UCSD-AML1 (cell line): ENCODE data around the gene PHIP.

Experiments used
- DNase-seq: peaks from one replicate; lab custom pipeline; 2025; ENCODE audit not compliant: unreplicated experiment; lab: John Stamatoyannopoulos, UW

PHIP gene

GRCh38 chr6:79011940-79012339, 66.1 kb downstream of the PHIP start:
- no peak for DNase-seq

DNA sequence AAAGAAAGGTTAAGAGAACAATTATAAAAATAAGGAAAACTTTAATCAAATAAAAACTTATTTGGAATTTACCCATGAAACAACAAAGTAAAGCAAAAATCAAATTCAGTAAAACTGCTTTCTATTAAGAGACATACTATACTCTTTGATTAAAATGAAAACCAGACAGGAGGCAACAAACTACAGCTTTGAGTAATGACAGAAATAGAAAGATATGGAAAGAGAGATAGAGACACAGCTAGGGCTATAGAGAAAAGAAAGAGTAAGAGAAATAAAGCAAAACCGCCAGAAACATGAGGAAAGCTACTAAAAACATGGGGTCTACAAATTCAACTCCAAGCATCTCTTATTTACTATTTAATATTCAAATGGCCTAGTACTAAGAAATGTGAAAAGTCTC, 67.6 kb downstream of the PHIP start:
- DNase-seq = no peak

GRCh38 chr6:79009819-79010218, 68.2 kb downstream of the PHIP start:
- no peak for DNase-seq

DNA sequence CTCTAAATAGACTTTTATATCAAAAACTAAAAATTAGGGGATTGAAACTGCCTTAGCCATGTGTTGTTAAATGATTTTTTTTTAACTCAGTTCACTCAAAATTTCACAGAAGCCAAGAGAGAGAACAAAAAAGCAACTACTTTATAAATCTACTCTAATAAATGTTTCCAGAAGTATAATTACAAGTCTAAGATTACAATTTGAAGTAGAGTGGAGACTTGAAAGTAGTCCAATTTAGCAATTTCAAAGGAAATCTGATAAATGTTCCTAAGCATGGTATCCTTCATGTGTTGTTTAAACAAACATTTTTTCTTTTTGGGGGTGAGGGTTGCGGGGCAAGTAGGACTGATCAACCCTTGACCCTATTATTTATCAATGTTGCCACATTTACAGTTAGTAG, 72.6 kb downstream of the PHIP start:
- DNase-seq = no peak

DNA sequence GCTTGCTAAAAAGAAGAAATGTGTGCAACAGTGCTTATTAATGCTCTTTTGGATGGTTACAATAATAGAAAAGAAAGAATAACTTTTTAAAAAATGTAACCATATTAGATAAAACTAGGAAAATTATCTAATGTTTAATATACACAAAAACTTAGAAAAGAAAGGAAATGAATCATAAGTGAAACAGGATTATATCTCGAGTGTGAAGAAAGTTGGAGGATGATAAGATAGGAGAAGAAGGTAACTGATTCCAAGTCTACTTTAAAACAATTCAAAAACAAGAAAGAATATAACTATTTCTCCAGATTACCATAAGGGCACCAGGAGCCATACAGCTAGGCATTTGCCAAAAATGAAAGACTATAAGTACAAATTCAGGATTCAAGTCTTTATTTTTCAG, 73.0 kb downstream of the PHIP start:
- DNase-seq = no peak

DNA sequence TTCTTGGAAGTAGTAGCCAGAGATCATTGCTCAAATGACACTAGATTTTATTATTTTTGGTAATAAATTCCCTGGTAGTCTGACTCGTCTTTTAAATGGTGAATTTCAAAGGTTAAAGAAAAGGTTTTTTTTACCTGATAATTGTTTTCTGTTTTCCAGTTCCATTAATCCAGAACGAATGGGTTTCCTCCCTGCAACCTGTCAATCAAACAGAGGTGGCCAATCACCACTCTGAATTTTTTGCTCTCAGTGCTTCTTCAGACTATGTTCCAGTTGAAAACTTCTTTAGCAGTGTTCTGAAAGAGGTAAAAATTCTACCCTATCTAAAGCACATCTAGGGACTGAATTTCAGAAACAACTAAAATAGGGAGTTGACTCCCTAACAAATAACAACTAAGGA, 73.8 kb downstream of the PHIP start:
- no peak for DNase-seq

DNA sequence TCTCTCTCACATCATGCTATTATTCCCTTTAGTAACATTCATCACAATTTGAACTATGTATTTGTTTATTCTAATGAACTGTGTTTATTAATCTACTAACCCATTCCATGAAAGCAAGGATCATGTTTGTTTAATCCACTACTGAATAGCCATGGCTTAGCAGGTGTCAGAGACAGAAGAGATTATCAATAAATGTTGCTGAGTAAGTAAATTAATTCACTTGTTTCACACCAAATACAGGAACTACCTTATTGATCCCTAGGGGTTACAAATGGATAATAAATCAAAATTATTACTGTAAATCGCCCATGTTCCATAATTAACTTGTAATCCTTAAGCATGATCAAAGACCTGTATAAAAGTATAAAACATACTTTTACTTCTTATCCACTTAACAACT, 76.6 kb downstream of the PHIP start:
- DNase-seq = no peak

- DNase-seq = no peak
Observed at GRCh38 chr6:78999737-79000136, 78.3 kb downstream of the PHIP start.

DNA sequence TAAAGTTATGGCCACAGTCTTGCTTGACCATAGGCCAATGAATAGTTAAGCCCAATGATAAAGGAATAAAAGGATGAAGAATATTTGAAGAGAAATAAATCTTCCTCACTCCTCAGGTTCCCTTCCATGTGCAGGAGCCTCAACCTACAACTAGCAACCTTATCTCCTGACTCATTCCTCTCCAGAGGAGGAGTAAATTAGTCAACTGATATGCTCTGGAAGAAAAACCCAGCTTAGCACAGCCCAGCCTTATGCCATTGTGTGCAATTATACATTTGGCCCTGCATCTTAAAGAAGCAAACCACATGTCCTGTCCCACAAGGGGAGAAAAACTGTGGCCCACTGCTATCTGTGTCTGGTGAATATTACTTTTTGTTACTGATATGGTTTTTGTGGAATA, 82.1 kb downstream of the PHIP start:
- DNase-seq = no peak

- DNase-seq = no peak
Observed at GRCh38 chr6:78995346-78995745, 82.7 kb downstream of the PHIP start.

DNA sequence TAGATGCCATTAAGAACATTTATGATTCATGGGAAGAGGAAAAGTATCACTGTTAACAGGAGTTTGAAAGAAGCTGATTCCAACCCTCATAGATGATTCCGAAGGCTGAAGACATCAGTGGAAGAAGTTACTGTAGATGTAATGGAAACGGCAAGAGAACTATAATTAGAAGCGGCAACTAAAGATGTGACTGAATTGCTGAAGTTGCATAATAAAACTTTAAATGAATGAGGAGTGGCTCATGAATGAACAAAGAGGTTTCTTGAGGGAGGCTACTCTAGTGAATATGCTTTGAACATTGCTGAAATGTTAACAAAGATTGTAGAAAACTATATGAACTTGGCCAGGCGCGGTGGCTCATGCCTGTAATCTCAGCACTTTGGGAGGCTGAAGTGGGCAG, 84.1 kb downstream of the PHIP start:
- no peak for DNase-seq

GRCh38 chr6:78989191-78989590, 88.9 kb downstream of the PHIP start:
- DNase-seq = no peak

DNA sequence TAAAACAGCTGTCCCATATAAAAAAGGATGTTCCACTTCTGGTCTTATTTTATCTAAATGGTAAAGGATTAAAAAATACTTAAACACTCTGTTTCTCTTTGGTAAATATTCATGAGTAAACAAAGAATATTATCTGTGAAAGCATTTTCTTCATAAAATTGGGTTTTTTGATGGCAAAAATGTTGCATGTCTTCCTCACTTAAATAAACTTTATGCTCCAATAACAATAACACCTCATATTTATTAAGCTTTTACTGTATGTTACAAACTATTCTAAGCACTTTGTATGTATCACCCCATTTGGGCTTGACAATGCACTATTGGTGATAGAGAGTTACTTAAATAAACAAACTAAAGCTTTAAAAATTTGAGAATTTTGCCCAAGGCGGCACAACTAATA, 91.9 kb downstream of the PHIP start:
- DNase-seq = no peak

- no peak for DNase-seq
Observed at GRCh38 chr6:78984225-78984950, 93.7 kb downstream of the PHIP start.

DNA sequence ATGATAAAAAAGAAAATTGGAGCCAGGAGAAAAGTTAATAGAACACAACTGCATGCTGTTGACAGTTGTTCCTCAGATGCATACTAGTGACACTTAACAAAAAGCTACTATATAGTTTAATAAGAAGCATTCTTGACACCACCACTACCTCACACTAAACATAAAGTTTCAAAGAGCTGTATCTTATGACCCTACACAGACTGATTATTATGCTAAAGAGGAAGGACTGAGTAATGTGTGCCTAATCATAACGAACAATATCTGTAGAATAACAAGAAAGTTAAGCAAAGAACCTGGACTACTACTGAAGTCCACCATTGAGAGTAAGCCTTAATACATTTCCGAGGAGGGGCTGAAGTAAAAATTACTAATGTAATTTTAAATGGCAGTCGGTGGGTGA, 110.9 kb downstream of the PHIP start:
- no peak for DNase-seq

DNA sequence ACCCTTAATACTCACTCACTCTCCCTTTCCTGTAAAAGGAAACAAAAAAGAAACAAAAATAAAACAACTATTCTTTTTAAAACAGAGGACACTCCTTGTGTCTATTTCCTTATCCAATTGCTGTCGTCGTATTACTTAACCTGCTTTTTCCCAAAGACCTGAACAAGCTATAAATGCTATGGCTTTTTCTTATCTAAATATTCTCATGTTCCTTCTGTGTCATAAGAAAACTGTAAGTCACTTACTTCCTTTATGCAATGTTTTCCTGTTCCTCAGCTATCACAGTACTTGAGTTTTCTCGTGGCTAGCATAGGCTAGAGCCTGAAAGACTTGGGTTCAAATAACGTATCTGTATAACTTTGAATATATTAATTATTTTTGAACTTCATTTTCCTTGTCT, 111.5 kb downstream of the PHIP start:
- no peak for DNase-seq

DNA sequence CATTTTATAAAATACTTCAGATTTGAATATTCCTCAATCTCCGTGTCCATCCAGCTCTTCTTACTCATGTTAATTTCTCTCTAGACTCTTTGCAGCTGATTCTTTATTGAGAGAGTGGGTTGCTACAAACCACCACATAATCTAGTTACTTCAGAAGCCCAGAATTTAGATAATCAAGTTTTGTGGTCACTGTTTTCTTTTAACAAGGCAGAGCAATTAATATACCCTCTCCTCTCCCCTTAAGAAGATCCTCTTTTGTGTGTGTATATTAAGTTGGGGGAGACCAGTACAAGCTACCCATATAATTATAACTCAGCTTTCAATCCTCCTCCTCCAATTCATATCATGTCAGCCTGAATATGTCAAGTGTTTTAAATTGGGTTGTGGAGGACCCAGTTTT, 115.6 kb downstream of the PHIP start:
- no peak for DNase-seq

DNA sequence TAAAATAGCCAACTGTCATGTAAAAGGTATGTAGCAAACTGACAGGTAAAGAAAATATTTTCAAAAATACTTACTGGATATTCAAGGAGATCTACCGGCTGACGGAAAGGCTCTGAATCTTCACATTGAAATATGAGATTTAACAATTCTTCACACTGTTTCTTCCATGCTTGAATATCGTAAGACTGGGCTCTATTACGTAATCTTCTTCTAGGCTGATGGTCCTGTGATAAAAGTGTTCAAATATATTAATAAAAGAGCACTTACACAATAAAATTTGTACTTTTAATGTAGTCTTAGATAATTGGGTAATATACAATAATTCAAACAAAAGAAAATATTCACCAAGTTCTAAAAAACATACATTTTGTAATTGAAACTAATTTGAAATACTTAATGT, 123.3 kb downstream of the PHIP start:
- no peak for DNase-seq

- no peak for DNase-seq
Observed at GRCh38 chr6:78953798-78954197, 124.3 kb downstream of the PHIP start.

- no peak for DNase-seq
Observed at GRCh38 chr6:78952362-78952761, 125.7 kb downstream of the PHIP start.

DNA sequence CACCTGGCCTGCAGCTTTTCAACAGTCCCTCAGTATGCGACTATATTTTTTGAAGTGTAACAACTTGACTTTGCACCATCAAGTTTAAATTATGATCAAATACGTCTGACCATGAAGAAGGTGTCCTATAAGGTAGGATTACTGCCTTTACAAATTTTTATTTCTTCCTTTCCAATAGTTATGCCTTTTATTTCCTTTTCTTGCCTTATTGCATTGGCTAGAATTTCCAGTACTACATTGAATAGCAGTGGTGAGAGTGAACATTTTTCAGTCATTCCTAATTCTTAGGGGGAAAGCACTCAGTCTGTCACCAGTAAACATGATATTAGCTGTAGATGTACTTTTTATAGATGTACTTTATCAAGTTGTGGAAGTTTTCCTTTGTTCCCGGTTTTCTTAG, 129.3 kb downstream of the PHIP start:
- no peak for DNase-seq

GRCh38 chr6:78947962-78948361, 130.1 kb downstream of the PHIP start:
- DNase-seq = no peak

- no peak for DNase-seq
Observed at GRCh38 chr6:78947529-78947928, 130.5 kb downstream of the PHIP start.

- no peak for DNase-seq
Observed at GRCh38 chr6:78942446-78942845, 135.6 kb downstream of the PHIP start.
